Measurements from ENCODE around the gene LTV1.

LTV1 gene

GRCh38 chr6:143894655-143895054 lies 51.5 kb downstream of the LTV1 start:
- no peak for DNase-seq (ENCODE audit: low spot score)

DNA sequence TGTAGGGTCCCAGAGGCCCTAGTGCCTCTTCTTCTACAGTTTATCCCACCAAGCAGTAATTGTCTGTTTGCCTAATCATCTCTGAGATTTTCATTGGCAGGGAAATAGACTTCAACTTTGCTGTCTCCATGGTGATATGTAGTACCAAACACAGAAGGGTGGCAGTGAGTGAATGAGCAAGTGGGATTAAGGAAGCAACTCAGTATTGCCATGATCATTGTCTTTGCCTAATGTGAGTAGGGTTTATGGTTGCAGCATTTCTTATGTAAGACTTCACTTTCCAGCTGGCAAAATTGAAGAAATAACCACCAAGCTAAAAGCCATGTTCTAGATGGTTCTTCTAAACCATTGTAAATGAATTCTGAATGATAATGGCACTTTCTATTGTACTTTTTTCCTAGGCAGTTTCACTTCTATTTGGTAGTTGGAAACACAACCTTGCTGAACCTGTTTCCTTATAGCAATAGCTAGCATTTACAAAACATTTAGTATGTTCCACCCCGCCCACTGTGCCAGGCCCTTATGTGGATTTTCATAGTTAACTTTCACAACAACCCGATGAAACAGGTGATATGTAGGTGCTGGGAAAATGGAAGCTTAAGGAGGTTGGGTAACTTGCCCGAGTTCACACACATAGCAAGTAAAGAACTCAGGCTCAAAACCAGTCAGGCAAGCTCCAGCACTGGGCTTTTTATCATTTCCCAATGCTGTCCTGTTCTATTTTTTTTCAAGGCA lies 53.2 kb downstream of the LTV1 start:
- no peak for DNase-seq (ENCODE audit: low spot score)

- DNase-seq (ENCODE audit: low spot score) = no peak
Measured at GRCh38 chr6:143900358-143900757, 57.2 kb downstream of the LTV1 start.

- no peak for DNase-seq (ENCODE audit: low spot score)
Measured at GRCh38 chr6:143901885-143902750, 59.0 kb downstream of the LTV1 start.

DNA sequence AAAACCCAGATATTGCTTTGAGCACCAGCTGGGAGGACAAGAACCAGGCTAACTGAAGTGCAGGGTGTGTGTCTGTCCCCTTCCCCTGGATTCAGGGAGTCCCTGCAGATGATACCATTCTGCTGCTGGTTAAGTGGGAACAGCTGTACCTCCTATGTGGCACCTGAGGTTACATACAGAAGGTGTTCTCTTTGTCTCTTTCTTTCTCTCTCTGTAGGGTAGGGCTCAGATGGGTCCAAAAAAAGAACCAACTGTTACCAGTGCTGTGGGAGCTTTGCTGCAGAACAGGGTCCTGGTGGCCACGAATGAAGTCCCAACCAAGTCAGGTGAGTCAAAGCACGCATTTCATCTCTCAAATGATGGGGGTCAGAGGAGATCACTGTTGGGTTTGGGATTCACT lies 59.7 kb downstream of the LTV1 start:
- DNase-seq (ENCODE audit: low spot score) = no peak

DNA sequence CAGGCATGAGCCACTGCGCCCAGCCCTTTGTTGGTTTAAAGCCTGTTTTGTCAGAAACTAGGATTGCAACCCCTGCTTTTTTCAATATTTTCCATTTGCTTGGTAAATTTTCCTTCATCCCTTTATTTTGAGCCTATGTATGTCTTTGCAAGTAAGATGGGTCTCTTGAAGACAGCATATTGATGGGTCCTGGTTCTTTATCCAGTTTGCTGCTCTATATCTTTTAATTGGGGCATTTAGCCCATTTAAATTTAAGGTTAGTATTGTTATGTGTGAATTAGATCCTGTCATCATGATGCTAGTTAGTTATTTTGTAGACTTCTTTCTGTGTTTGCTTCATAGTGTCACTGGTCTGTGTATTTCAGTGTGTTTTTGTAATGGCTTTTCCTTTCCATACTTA lies 67.9 kb downstream of the LTV1 start:
- no peak for DNase-seq (ENCODE audit: low spot score)

DNA sequence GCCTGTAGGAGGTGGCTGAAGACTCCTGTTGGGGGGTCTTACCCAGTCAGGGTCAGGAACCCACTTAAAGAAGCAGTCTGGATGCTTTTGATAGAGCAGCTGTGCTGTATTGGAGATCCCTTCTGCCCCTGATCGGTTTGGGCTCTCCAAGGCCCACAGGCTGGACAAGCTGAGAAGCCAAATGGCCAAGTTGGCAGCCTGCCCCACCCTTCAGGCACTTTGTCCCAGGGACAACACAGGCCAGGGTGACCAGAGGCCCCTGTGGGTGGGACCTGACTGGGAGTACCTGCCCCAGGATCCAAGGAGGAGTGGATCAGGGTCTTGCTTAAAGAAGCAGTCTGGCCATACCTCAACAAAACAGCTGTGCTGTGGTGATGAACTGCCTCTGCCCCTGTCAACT lies 69.5 kb downstream of the LTV1 start:
- DNase-seq (ENCODE audit: low spot score) = no peak
